ENCODE data around the gene CDC27. TPM values are rescaled to one million over a fixed set of nuclear protein-coding genes. Genes with fewer than 3 reads are reported as not detected.
"Not testable (repeated sequence)": the region's sequence is repeated elsewhere in the genome, so short reads cannot be mapped to it uniquely, and the experiment has no call there.

Gene CDC27
- total and polyA plus RNA-seq, 2 donors (not counting 3 experiments of a cell fraction or from before 2014, with no cell fraction given), result 76.1 to 172 TPM

DNA sequence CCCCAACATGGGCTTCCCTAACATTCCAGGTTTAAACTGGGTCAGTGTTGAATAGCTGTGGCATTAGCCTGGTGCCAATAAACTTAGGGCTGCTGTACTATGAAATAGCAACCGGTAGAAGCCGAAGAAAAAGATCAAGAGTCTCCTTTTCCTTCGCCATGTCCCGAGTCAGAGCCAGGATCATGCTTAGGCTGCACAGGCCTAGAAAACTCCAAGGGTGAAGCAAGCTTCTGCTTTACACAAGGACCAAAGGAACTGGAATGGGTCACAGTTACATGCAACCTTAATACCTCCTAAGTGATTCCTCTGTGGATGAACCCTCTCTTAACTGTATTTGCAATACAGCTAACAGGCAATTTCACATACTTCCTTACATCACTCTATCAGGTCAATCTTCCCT is 115.5 kb downstream of the CDC27 start:
- H3K4me2 ChIP-seq (ENCODE audit: insufficient read depth, low read length); H3K27me3 ChIP-seq (ENCODE audit: control insufficient read depth in 2 of 2, insufficient read depth in 2 of 2, low read length in 2 of 2); H3K4me3 ChIP-seq (replicated peaks in 1 of 3; ENCODE audit: insufficient read depth in 1 of 3, low read depth in 1 of 3, low read length in 3 of 3); H3K9me3 ChIP-seq (replicated peaks; ENCODE audit: control insufficient read depth, insufficient read depth, low read length); DNase-seq (ENCODE audit: low read depth, low spot score); H4K20me1 ChIP-seq (replicated peaks; ENCODE audit: control insufficient read depth, extremely low read depth, insufficient read depth, low read length); FAIRE-seq; H3K36me3 ChIP-seq (ENCODE audit: control insufficient read depth in 2 of 2, extremely low read depth in 1 of 2, insufficient read depth in 2 of 2, low read length in 2 of 2); H3K79me2 ChIP-seq (ENCODE audit: control insufficient read depth, insufficient read depth, low read length); dilution Hi-C loops (cut with MboI; ENCODE audit: extremely low pct_ligation_motif_present, low sequenced_read_pairs); intact Hi-C loops (cut with micrococcal nuclease); CTCF ChIA-PET; H3K27ac ChIP-seq (ENCODE audit: insufficient read depth, low read depth, low read length); H2AFZ ChIP-seq (ENCODE audit: low read depth, low read length); H3K9ac ChIP-seq (replicated peaks; ENCODE audit: extremely low read depth, insufficient read depth, low read length); H3K4me1 ChIP-seq (ENCODE audit: control insufficient read depth, extremely low read depth, insufficient read depth, low read length); H3K9me1 ChIP-seq (replicated peaks; ENCODE audit: control insufficient read depth, extremely low read depth, insufficient read depth, low read length); BruUV-seq (replicated peaks): not testable (repeated sequence)
- POLR2A ChIA-PET, result interaction anchor here (0.6 kb wide), 1 partner anchor 30 kb away, joined by 4 read pairs; no protein-coding TSS in a partner anchor

DNA sequence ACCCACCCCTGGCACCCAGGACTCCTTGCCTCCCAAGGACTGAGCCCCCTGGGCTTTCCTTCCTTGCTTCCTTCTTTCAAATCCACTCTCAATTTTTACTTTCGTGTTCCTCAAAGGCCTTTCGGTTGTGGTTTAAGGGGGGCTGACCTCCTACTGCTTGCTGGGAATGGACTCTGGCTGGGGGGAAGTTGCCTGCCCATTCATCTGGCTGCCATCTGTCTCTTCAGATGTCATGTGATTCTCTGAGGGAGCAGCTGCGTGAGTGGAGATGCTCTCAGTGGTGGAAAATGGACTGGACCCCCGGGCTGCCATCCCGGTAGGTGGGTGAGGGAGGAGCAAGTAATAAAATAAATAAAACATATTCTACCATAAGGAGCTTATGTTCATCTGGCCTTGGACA is 116.2 kb downstream of the CDC27 start:
- BruUV-seq (replicated peaks), result no TSS peak
- no peaks in the 10 kb centered on the region for H3K9me3 ChIP-seq (replicated peaks; ENCODE audit: control insufficient read depth, insufficient read depth, low read length)
- no peak overlapping the region for H3K4me2 ChIP-seq (ENCODE audit: insufficient read depth, low read length)
- H3K27me3 ChIP-seq (ENCODE audit: control insufficient read depth in 2 of 2, insufficient read depth in 2 of 2, low read length in 2 of 2), result no peaks in the 10 kb centered on the region
- DNase-seq (ENCODE audit: low read depth, low spot score) (no peak), FAIRE-seq (no peak)
- intact Hi-C loops (cut with micrococcal nuclease) (no loop called here), dilution Hi-C loops (cut with MboI; ENCODE audit: extremely low pct_ligation_motif_present, low sequenced_read_pairs) (no loop called here)
- H3K9me1 ChIP-seq (replicated peaks; ENCODE audit: control insufficient read depth, extremely low read depth, insufficient read depth, low read length), result no peaks in the 10 kb centered on the region
- peaks cover 8% of the 10 kb centered on the region for H3K4me1 ChIP-seq (ENCODE audit: control insufficient read depth, extremely low read depth, insufficient read depth, low read length)
- H3K36me3 ChIP-seq (ENCODE audit: control insufficient read depth in 2 of 2, extremely low read depth in 1 of 2, insufficient read depth in 2 of 2, low read length in 2 of 2), result no peaks in the 10 kb centered on the region
- POLR2A ChIA-PET, result no interaction called here
- H3K9ac ChIP-seq (replicated peaks; ENCODE audit: extremely low read depth, insufficient read depth, low read length), result no peak overlapping the region
- no peak overlapping the region for H2AFZ ChIP-seq (ENCODE audit: low read depth, low read length)
- TF ChIP-seq, protein P1, sequence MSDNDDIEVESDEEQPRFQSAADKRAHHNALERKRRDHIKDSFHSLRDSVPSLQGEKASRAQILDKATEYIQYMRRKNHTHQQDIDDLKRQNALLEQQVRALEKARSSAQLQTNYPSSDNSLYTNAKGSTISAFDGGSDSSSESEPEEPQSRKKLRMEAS (IDR thresholded peaks at IDR 0.05; ENCODE audit: insufficient read depth, insufficient read length), result no peak
- TF ChIP-seq EZH2 (IDR thresholded peaks at IDR 0.05; ENCODE audit: borderline replicate concordance, low read depth, low read length, severe bottlenecking) (no peak), GATA2 (IDR thresholded peaks at IDR 0.05; ENCODE audit: insufficient read depth, insufficient read length, low read depth, low read length) (no peak), POLR2A (IDR thresholded peaks at IDR 0.05; ENCODE audit: low read depth, low read length) (no peak), MYC (IDR thresholded peaks at IDR 0.05; ENCODE audit: low read depth, low read length) (no peak), FOS (IDR thresholded peaks at IDR 0.05; ENCODE audit: borderline replicate concordance, insufficient read depth, low read length) (no peak), POLR2AphosphoS5 (IDR thresholded peaks at IDR 0.05; ENCODE audit: insufficient read depth, low read depth, low read length) (no peak), JUN (IDR thresholded peaks at IDR 0.05; ENCODE audit: borderline replicate concordance, insufficient read depth, insufficient read length, low read depth) (no peak)
- TF ChIP-seq, protein P2, sequence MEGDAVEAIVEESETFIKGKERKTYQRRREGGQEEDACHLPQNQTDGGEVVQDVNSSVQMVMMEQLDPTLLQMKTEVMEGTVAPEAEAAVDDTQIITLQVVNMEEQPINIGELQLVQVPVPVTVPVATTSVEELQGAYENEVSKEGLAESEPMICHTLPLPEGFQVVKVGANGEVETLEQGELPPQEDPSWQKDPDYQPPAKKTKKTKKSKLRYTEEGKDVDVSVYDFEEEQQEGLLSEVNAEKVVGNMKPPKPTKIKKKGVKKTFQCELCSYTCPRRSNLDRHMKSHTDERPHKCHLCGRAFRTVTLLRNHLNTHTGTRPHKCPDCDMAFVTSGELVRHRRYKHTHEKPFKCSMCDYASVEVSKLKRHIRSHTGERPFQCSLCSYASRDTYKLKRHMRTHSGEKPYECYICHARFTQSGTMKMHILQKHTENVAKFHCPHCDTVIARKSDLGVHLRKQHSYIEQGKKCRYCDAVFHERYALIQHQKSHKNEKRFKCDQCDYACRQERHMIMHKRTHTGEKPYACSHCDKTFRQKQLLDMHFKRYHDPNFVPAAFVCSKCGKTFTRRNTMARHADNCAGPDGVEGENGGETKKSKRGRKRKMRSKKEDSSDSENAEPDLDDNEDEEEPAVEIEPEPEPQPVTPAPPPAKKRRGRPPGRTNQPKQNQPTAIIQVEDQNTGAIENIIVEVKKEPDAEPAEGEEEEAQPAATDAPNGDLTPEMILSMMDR (IDR thresholded peaks at IDR 0.05; ENCODE audit: extremely low read depth in 1 of 2, insufficient read depth in 1 of 2, low read depth in 1 of 2, low read length in 2 of 2), result no peak
- no peak overlapping the region for H3K27ac ChIP-seq (ENCODE audit: insufficient read depth, low read depth, low read length)
- no peaks in the 10 kb centered on the region for H4K20me1 ChIP-seq (replicated peaks; ENCODE audit: control insufficient read depth, extremely low read depth, insufficient read depth, low read length)
- H3K4me3 ChIP-seq (replicated peaks in 1 of 3; ENCODE audit: insufficient read depth in 1 of 3, low read depth in 1 of 3, low read length in 3 of 3), result no peak overlapping the region
- CTCF ChIA-PET, result no interaction called here
- no peaks in the 10 kb centered on the region for H3K79me2 ChIP-seq (ENCODE audit: control insufficient read depth, insufficient read depth, low read length)

DNA sequence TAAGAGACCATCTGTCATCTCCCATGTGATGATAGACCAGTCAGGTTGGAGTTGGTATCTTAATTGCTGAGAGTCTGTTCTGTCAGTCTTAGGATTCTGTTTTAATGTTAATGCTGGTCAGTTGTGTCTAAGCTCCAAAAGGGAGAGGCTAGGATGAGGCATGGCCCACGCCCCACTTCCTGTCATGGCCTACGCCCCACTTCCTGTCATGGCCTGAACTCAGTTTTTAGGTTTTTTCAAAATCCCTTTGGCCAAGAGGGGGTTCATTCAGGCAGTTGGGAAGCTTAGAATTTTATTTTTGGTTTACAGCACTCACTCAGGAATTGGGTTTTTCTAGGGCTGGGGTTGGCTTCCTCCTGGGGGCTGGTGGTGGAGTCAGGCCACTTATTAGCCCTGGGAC is 117.9 kb downstream of the CDC27 start:
- FAIRE-seq; dilution Hi-C loops (cut with MboI; ENCODE audit: extremely low pct_ligation_motif_present, low sequenced_read_pairs); BruUV-seq (replicated peaks): not testable (repeated sequence)

More for the DNA sequence above, 117.9 kb downstream of the CDC27 start:
- H3K4me3 ChIP-seq (replicated peaks in 1 of 3; ENCODE audit: insufficient read depth in 1 of 3, low read depth in 1 of 3, low read length in 3 of 3); H3K27me3 ChIP-seq (ENCODE audit: control insufficient read depth in 2 of 2, insufficient read depth in 2 of 2, low read length in 2 of 2); DNase-seq (ENCODE audit: low read depth, low spot score); H3K9me1 ChIP-seq (replicated peaks; ENCODE audit: control insufficient read depth, extremely low read depth, insufficient read depth, low read length); POLR2A ChIA-PET; H3K79me2 ChIP-seq (ENCODE audit: control insufficient read depth, insufficient read depth, low read length); H4K20me1 ChIP-seq (replicated peaks; ENCODE audit: control insufficient read depth, extremely low read depth, insufficient read depth, low read length); intact Hi-C loops (cut with micrococcal nuclease); H3K9me3 ChIP-seq (replicated peaks; ENCODE audit: control insufficient read depth, insufficient read depth, low read length); H3K36me3 ChIP-seq (ENCODE audit: control insufficient read depth in 2 of 2, extremely low read depth in 1 of 2, insufficient read depth in 2 of 2, low read length in 2 of 2); H3K9ac ChIP-seq (replicated peaks; ENCODE audit: extremely low read depth, insufficient read depth, low read length); H3K4me2 ChIP-seq (ENCODE audit: insufficient read depth, low read length); CTCF ChIA-PET; H2AFZ ChIP-seq (ENCODE audit: low read depth, low read length); H3K27ac ChIP-seq (ENCODE audit: insufficient read depth, low read depth, low read length): not testable (repeated sequence)
- H3K4me1 ChIP-seq (ENCODE audit: control insufficient read depth, extremely low read depth, insufficient read depth, low read length), result peaks cover 15% of the 10 kb centered on the region
